PC-3 (cell line): ENCODE data around the gene CES3. TPM values are rescaled to one million over a fixed set of nuclear protein-coding genes. Genes with fewer than 3 reads are reported as not detected.
"Not testable (repeated sequence)": the region's sequence is repeated elsewhere in the genome, so short reads cannot be mapped to it uniquely, and the experiment has no call there.

Source experiments
- ATAC-seq: fragments of 200-7000 bp; cut with Tn5 transposase; 2 replicates; pipeline ENCODE4 v1.9.1; 2020; ENCODE audit warnings: mild to moderate bottlenecking, moderate library complexity
- BruUV-seq: library from RNA; stranded (reverse); fragments of 400-500 nt; replicated peaks from 2 replicates; lab custom pipeline; 2021; lab: Mats Ljungman, UMichigan
- CTCF ChIA-PET: fragments of 300-600 bp; sonication (Branson Sonifier 250); formaldehyde crosslinking; loops from one replicate; lab custom pipeline; 2022; ENCODE audit warnings: antibody characterized with exemption; lab: Charles Lee
- POLR2A ChIA-PET: fragments of 300-600 bp; sonication (Branson Sonifier 250); formaldehyde crosslinking; loops from one replicate; lab custom pipeline; 2022; ENCODE audit warnings: antibody characterized with exemption; ENCODE audit not compliant: unreplicated experiment; lab: Charles Lee
- DNase-seq: peaks from one replicate; pipeline ENCODE4 v3.0.0-alpha.2; 2015
- H2AFZ ChIP-seq: fragments of 300-600 bp; sonication (generic); 2 replicates; pipeline ENCODE4 v1.6.0; 2016; ENCODE audit warnings: antibody characterized with exemption, low read length
- H3F3A ChIP-seq: fragments of 300-600 bp; sonication (generic); one replicate; pipeline ENCODE4 v1.6.0; 2017; ENCODE audit warnings: antibody characterized with exemption, low read length, control low read depth, mild to moderate bottlenecking; ENCODE audit not compliant: unreplicated experiment
- H3K27ac ChIP-seq: fragments of 300-600 bp; sonication (generic); 2 replicates; pipeline ENCODE4 v1.5.1; 2016; ENCODE audit warnings: mild to moderate bottlenecking, low read length
- H3K27me3 ChIP-seq: fragments of 300-600 bp; sonication (generic); 2 replicates; pipeline ENCODE4 v1.6.1; 2016; ENCODE audit warnings: low read length, mixed read lengths
- H3K36me3 ChIP-seq: fragments of 300-600 bp; sonication (generic); 2 replicates; pipeline ENCODE4 v1.6.1; 2016; ENCODE audit warnings: low read depth, mixed run types, low read length, mixed read lengths
- H3K4me1 ChIP-seq: fragments of 300-600 bp; sonication (generic); 2 replicates; pipeline ENCODE4 v1.5.1; 2016; ENCODE audit warnings: low read length; ENCODE audit not compliant: insufficient read depth
- H3K4me2 ChIP-seq: fragments of 300-600 bp; sonication (generic); 2 replicates; pipeline ENCODE4 v1.6.0; 2016; ENCODE audit warnings: low read length
- H3K4me3 ChIP-seq: fragments of 300-600 bp; sonication (generic); 2 replicates; pipeline ENCODE4 v1.5.1; 2016; ENCODE audit warnings: mild to moderate bottlenecking, low read length, mixed read lengths
- H3K79me2 ChIP-seq: fragments of 300-600 bp; sonication (generic); 2 replicates; pipeline ENCODE4 v1.6.1; 2017; ENCODE audit warnings: low read length, mixed read lengths
- H3K9ac ChIP-seq: fragments of 300-600 bp; sonication (generic); 2 replicates; pipeline ENCODE4 v1.6.0; 2016; ENCODE audit warnings: mild to moderate bottlenecking, low read length
- H3K9me2 ChIP-seq: fragments of 300-600 bp; sonication (generic); replicated peaks from 2 replicates; pipeline ENCODE4 v1.6.1; 2016; ENCODE audit warnings: mixed run types, low read length, mixed read lengths
- H3K9me3 ChIP-seq: fragments of 300-600 bp; sonication (generic); 2 replicates; pipeline ENCODE4 v1.6.1; 2016; ENCODE audit warnings: low read length, mixed read lengths
- H4K20me1 ChIP-seq: fragments of 300-600 bp; sonication (generic); 2 replicates; pipeline ENCODE4 v1.6.1; 2016; ENCODE audit warnings: low read length, mixed read lengths
- CTCF ChIP-seq: fragments of 300-600 bp; sonication (generic); conservative IDR thresholded peaks from 2 replicates; pipeline ENCODE4 v1.5.1; 2017; ENCODE audit warnings: antibody characterized with exemption, low read depth, mild to moderate bottlenecking, low read length
- EZH2 ChIP-seq: fragments of 300-600 bp; sonication (generic); IDR thresholded peaks from one replicate; pipeline ENCODE4 v1.6.1; 2017; ENCODE audit warnings: antibody characterized with exemption, mild to moderate bottlenecking, low read length; ENCODE audit not compliant: unreplicated experiment
- EZH2phosphoT487 ChIP-seq: fragments of 300-600 bp; sonication (generic); IDR thresholded peaks from 2 replicates; pipeline ENCODE4 v1.6.1; 2018; ENCODE audit warnings: mild to moderate bottlenecking, antibody characterized with exemption, low read length, borderline replicate concordance
- intact Hi-C: fragments of 100-400 bp; cut with micrococcal nuclease; formaldehyde crosslinking; loops from 2 replicates; pipeline ENCODE4 v1.9.0; 2023
- total RNA-seq: library from RNA; depleted of rRNA; stranded (reverse); fragments of >200 nt; gene quantifications from 2 replicates; pipeline ENCODE4 v1.2.3, GENCODE V29; 2014

Gene CES3
- total RNA-seq, 1 experiment from 2014 or later = 0.26 TPM

GRCh38 chr16:66988197-66988788 is 27.2 kb downstream of the CES3 start, which contains the start of gene CES4A:
Gene CES4A, plus strand, starts transcription at chr16:66988589. Its CDS starts 184 bp downstream, at chr16:66988773.
- DNase-seq = peak; percentile 39
- no peak for TF ChIP-seq EZH2
- TF ChIP-seq EZH2phosphoT487 = no peak
- TF ChIP-seq CTCF = no peak
- Histone ChIP-seq H4K20me1 (no peaks in the 10 kb centered on the region), H3K9me3 (no peaks in the 10 kb centered on the region), H3K27me3 (no peaks in the 10 kb centered on the region), H3K4me3 (no peak within 1 kb of the TSS), H3K9me2 (no peaks in the 10 kb centered on the region), H3K9ac (no peak within 1 kb of the TSS), H2AFZ (no peak within 1 kb of the TSS), H3K36me3 (no peaks in the 10 kb centered on the region), H3K4me2 (no peak within 1 kb of the TSS), H3K27ac (no peak within 1 kb of the TSS), H3K79me2 (no peaks in the 10 kb centered on the region), H3F3A (no peaks in the 10 kb centered on the region), H3K4me1 (no peaks in the 10 kb centered on the region)
- peak; percentile 48 for ATAC-seq
- intact Hi-C loops = no loop called here
- ChIA-PET CTCF (no interaction called here), POLR2A (no interaction called here)
- no TSS peak for BruUV-seq

- Histone ChIP-seq H3K79me2 (no peaks in the 10 kb centered on the region), H3K9me3 (no peaks in the 10 kb centered on the region), H4K20me1 (no peaks in the 10 kb centered on the region), H3K27ac (no peak overlapping the region), H2AFZ (no peak overlapping the region), H3K4me1 (no peaks in the 10 kb centered on the region), H3F3A (no peaks in the 10 kb centered on the region), H3K27me3 (no peaks in the 10 kb centered on the region), H3K9ac (no peak overlapping the region), H3K36me3 (no peaks in the 10 kb centered on the region), H3K4me3 (no peak overlapping the region), H3K9me2 (no peaks in the 10 kb centered on the region), H3K4me2 (no peak overlapping the region)
- ChIA-PET POLR2A (no interaction called here), CTCF (no interaction called here)
- BruUV-seq = no TSS peak
- ATAC-seq (no peak), DNase-seq (no peak)
- TF ChIP-seq CTCF = no peak
- TF ChIP-seq EZH2phosphoT487 = no peak
- TF ChIP-seq EZH2 = no peak
- intact Hi-C loops = no loop called here
Observed at GRCh38 chr16:66991545-66992077, 30.5 kb downstream of the CES3 start.

- ATAC-seq, POLR2A ChIA-PET, DNase-seq, H3K9ac ChIP-seq, H3F3A ChIP-seq, H3K36me3 ChIP-seq, CTCF ChIA-PET, H3K79me2 ChIP-seq, H3K4me3 ChIP-seq, H3K4me1 ChIP-seq, H3K9me2 ChIP-seq, intact Hi-C loops, H3K4me2 ChIP-seq, H3K9me3 ChIP-seq, H2AFZ ChIP-seq, H4K20me1 ChIP-seq, BruUV-seq, H3K27me3 ChIP-seq, H3K27ac ChIP-seq: not testable (repeated sequence)
Observed at GRCh38 chr16:66993558-66993957, 32.5 kb downstream of the CES3 start.
